Adrenal gland (tissue), 12 donors: Measurements from ENCODE around the gene IL4R. TPM values are rescaled to one million over a fixed set of nuclear protein-coding genes. Genes with fewer than 3 reads are reported as not detected.

Source experiments
- DNase-seq, 7 donors: peaks; one replicate each; pipeline ENCODE4 v3.0.0-alpha.2; 2019 to 2020
- H3K27ac ChIP-seq, 5 donors: fragments of 200-600 bp; sonication (generic) in 4 of 5; 1 replicate in 3 of 5; 2 replicates in 2 of 5; pipeline versions ENCODE4 v1.5.1 to v1.8.0; 2016 to 2020; ENCODE audit warnings: mild to moderate bottlenecking in 1 of 5
- H3K27me3 ChIP-seq: fragments of 200-600 bp; 2 replicates; pipeline ENCODE4 v1.8.0; 2021
- H3K36me3 ChIP-seq, 2 donors: fragments of 200-600 bp; replicated peaks in 1 of 2; 1 replicate in 1 of 2; 2 replicates in 1 of 2; pipeline versions ENCODE4 v1.5.1 to v1.8.0; 2018 to 2022
- H3K4me1 ChIP-seq, 2 donors: fragments of 200-600 bp; replicated peaks in 1 of 2; 1 replicate in 1 of 2; 2 replicates in 1 of 2; pipeline versions ENCODE4 v1.5.1 to v1.8.0; 2018 to 2021
- H3K4me3 ChIP-seq, 4 donors: fragments of 200-600 bp; sonication (generic) in 3 of 4; one replicate each; pipeline ENCODE4 v1.5.1; 2016 to 2018
- H3K9me3 ChIP-seq, 3 donors: fragments of 200-600 bp; sonication (generic) in 1 of 3; replicated peaks in 1 of 3; 1 replicate in 2 of 3; 2 replicates in 1 of 3; pipeline versions ENCODE4 v1.5.1 to v1.8.0; 2016 to 2021
- CTCF ChIP-seq, 6 experiments: fragments of 450-650 bp in 4 of 6; fragments of 200-600 bp in 2 of 6; sonication (generic) in 1 of 6; IDR thresholded peaks; 1 replicate in 5 of 6; 2 replicates in 1 of 6; pipeline versions ENCODE4 v1.5.1 to v1.8.0; 2016 to 2021; ENCODE audit warnings: antibody characterized with exemption in 6 of 6, mild to moderate bottlenecking in 2 of 6, moderate library complexity in 1 of 6
- POLR2A ChIP-seq, 2 donors: fragments of 450-650 bp; IDR thresholded peaks; one replicate each; pipeline ENCODE4 v1.6.1; 2017; ENCODE audit warnings: antibody characterized with exemption in 2 of 2, mild to moderate bottlenecking in 2 of 2, moderate library complexity in 1 of 2
- WGBS, 4 donors: extraction: QIAGEN DNeasy Blood & Tissue Kit in 2 of 4; methylation state at CpG; one replicate each; pipeline versions ENCODE4 v1.1.5 to v1.1.7; 2013 to 2017; 5-methylcytosine and 5-hydroxymethylcytosine counted together
- intact Hi-C, 2 donors: fragments of 100-400 bp; cut with DNase I; formaldehyde crosslinking; loops; one replicate each; pipeline versions ENCODE4 v1.14.1 to v1.15.0; 2022 to 2023
- polyA plus RNA-seq, 3 donors: library from polyadenylated mRNA; stranded (reverse); fragments of 200-250 nt in 2 of 3; fragments of 350-450 nt in 1 of 3; fragmentation: Illumina TruSeq in 1 of 3; extraction: RNeasy Lipid Tissue Mini Kit (QIAGEN cat#74804) in 1 of 3; gene quantifications; one replicate each; pipeline ENCODE4 v1.2.3, GENCODE V29; 2013 to 2014
- total RNA-seq, 9 donors: library from RNA; depleted of rRNA in 4 of 9; stranded (reverse); fragments of >200 nt in 4 of 9; fragments of 120-200 nt in 1 of 9; fragmentation: NEBNext Ultra II Directional in 1 of 9; extraction: Animal tissue kit (Norgen Biotek cat#: 25700) in 1 of 9; gene quantifications; one replicate each; pipeline versions ENCODE4 v1.1.0 to v1.2.4, GENCODE V29; 2013 to 2023
- donor health status: healthy with polysubstance abuse.
- donor health status: Bipolar disorder and iron deficiency.
- donor health status: DM: yes; HTN: yes; CAD: no.
- donor health status: DM: no; HTN: no; CAD: no.
- donor health status: DM: no; HTN: no; CAD: no.
- donor health status: DM: yes; HTN: yes; CAD: no.

IL4R gene
- total and polyA plus RNA-seq, 12 donors: 3.1 to 142 (median 50.0) TPM

DNA sequence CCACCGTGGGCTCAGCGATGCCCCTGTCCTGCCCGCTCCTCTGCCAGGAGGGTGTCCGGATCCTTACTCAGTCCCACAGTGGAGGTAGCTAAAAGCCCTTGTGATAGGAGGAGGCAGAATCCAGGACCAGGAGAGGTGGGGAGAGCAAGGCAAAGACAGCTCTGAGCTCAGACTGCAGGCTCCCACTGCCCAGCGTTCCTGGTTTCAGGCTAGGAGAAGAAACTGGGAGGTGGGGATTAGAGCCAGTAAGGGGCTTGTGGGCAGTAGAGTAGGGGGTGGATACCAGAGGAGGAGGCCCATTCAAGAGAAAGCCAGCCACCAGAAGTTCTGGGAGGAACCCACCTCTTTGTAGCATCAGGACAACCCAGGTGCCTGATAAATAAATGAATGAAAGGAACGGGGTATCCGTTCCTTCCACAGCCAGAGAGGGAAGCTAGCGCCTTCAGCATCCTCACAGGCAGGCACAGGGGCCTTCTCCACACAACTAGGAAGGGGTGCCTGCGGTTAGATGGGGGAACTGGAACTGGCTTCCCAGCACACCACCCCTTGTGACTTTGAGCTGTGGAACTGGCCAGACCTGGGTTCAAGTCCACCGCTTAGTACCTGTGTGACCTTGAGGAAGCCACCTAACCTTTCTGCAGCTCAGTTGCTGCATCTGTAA, 90.5 kb downstream of the IL4R start:
- WGBS, 4 donors: 80 to 88% (median 83%) methylated on average over 6 to 10 of the region's 10 CpGs
- no peak overlapping the region for H3K27ac ChIP-seq
- intact Hi-C loops: no loop called here
- no peaks in the 10 kb centered on the region for H3K36me3 ChIP-seq
- peaks cover 5% of the 10 kb centered on the region for H3K27me3 ChIP-seq
- no peak overlapping the region for H3K4me3 ChIP-seq
- no peaks in the 10 kb centered on the region for H3K9me3 ChIP-seq
- peaks cover 0 to 10% of the 10 kb centered on the region in 2 donors for H3K4me1 ChIP-seq
- DNase-seq: no peak
- no peak for TF ChIP-seq CTCF (IDR thresholded peaks at IDR 0.05)
- no peak for TF ChIP-seq POLR2A (IDR thresholded peaks at IDR 0.05)

- Histone ChIP-seq H3K9me3 (no peaks in the 10 kb centered on the region), H3K4me3 (no peak overlapping the region), H3K36me3 (no peaks in the 10 kb centered on the region), H3K27me3 (peaks cover 5% of the 10 kb centered on the region), H3K27ac (no peak overlapping the region), H3K4me1 (peaks cover 0 to 10% of the 10 kb centered on the region in 2 donors)
- intact Hi-C loops: no loop called here
- peak in 1 of 7 donors; percentile 17 for DNase-seq
- 45 to 58% (median 55%) methylated on average over 14 to 19 of the region's 19 CpGs for WGBS, 4 donors
- TF ChIP-seq CTCF (IDR thresholded peaks at IDR 0.05) (no peak), POLR2A (IDR thresholded peaks at IDR 0.05) (no peak)
Measured at GRCh38 chr16:27405546-27406451, 92.0 kb downstream of the IL4R start.

DNA sequence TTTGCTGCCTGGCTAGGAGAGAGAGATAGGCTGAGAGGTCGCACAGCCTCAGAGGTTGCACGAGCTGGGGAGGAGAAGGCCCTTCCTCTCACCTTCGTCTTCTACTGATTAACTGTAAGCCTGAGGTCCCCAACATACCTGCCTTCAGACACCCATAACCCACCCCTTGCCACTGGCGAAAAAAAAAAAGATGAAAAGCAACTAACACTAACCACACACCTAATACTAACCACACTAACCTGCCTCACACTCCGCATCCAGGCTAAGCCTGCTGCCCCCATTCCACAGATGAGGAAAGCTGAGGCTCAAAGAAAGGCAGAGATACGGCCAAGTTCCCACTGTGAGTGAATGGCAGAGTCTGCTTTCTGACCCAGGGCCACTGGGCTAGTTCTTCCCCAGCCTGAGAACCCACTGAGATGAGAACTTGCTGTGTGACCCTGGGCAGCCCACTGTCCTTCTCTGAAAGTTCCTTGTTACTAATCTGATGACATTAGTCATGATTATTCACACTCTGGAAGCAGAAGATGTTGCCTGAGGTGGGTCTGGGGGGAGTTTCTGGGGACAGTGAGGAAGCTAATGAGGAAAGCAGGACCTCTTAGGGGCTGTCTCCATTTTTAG, 92.8 kb downstream of the IL4R start:
- DNase-seq: no peak
- Histone ChIP-seq H3K9me3 (no peaks in the 10 kb centered on the region), H3K36me3 (no peaks in the 10 kb centered on the region), H3K27ac (no peak overlapping the region), H3K4me3 (no peak overlapping the region), H3K4me1 (peaks cover 0 to 10% of the 10 kb centered on the region in 2 donors), H3K27me3 (peaks cover 5% of the 10 kb centered on the region)
- WGBS, 4 donors: 60 to 72% (median 65%) methylated on average over 6 of the region's 6 CpGs
- intact Hi-C loops: no loop called here
- TF ChIP-seq POLR2A (IDR thresholded peaks at IDR 0.05) (no peak), CTCF (IDR thresholded peaks at IDR 0.05) (no peak)

DNA sequence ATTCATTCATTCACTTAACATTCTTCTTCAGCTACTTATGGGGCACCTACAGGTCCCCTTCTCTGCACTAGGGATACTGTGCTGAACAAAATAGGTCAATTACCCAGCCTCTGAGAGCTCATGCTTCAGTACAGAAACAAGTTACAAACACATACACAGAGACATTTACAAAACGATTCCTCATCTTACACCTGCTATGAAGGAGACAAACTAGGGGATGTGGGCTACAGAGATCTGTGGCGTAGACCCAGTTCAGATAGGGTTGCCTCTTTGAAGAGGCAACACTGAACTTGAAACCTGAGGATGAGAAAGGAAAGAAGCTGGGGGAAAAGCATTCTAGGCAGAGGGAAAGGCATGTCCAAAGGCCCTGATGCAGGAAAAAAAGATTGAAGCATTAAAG, 93.4 kb downstream of the IL4R start:
- Histone ChIP-seq H3K4me3 (no peak overlapping the region), H3K36me3 (no peaks in the 10 kb centered on the region), H3K4me1 (peaks cover 0 to 5% of the 10 kb centered on the region in 2 donors), H3K27ac (no peak overlapping the region), H3K9me3 (no peaks in the 10 kb centered on the region), H3K27me3 (peaks cover 5% of the 10 kb centered on the region)
- DNase-seq: no peak
- intact Hi-C loops: no loop called here
- TF ChIP-seq POLR2A (IDR thresholded peaks at IDR 0.05): no peak
- no peak for TF ChIP-seq CTCF (IDR thresholded peaks at IDR 0.05)
- WGBS, 4 donors: 72 to 85% (median 79%) methylated on average over 2 of the region's 2 CpGs
